ENCODE measurements around the gene FAR2. TPM values are rescaled to one million over a fixed set of nuclear protein-coding genes. Genes with fewer than 3 reads are reported as not detected.

FAR2 gene
- total RNA-seq, 1 donor: 10.5 TPM

GRCh38 chr12:29343022-29343799 lies 194.1 kb downstream of the FAR2 start:
- H3K9me3 ChIP-seq (ENCODE audit: low read depth, low read length): no peaks in the 10 kb centered on the region
- no peak overlapping the region for H2AFZ ChIP-seq (ENCODE audit: low read length)
- H4K20me1 ChIP-seq (ENCODE audit: insufficient read depth, low read length): no peaks in the 10 kb centered on the region
- no peak for DNase-seq (ENCODE audit: insufficient read length, low spot score, missing footprints)
- no peak overlapping the region for H3K4me3 ChIP-seq (ENCODE audit: insufficient read depth, low read length)
- TF ChIP-seq, protein P1, sequence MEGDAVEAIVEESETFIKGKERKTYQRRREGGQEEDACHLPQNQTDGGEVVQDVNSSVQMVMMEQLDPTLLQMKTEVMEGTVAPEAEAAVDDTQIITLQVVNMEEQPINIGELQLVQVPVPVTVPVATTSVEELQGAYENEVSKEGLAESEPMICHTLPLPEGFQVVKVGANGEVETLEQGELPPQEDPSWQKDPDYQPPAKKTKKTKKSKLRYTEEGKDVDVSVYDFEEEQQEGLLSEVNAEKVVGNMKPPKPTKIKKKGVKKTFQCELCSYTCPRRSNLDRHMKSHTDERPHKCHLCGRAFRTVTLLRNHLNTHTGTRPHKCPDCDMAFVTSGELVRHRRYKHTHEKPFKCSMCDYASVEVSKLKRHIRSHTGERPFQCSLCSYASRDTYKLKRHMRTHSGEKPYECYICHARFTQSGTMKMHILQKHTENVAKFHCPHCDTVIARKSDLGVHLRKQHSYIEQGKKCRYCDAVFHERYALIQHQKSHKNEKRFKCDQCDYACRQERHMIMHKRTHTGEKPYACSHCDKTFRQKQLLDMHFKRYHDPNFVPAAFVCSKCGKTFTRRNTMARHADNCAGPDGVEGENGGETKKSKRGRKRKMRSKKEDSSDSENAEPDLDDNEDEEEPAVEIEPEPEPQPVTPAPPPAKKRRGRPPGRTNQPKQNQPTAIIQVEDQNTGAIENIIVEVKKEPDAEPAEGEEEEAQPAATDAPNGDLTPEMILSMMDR (IDR thresholded peaks at IDR 0.05; ENCODE audit: extremely low read depth, low read depth, low read length): no peak
- no peak overlapping the region for H3K27ac ChIP-seq (ENCODE audit: low read depth, low read length)
- H3K4me1 ChIP-seq (ENCODE audit: insufficient read depth, low read length): no peaks in the 10 kb centered on the region
- no peak overlapping the region for H3K4me2 ChIP-seq (ENCODE audit: insufficient read depth, low read length)
- no peaks in the 10 kb centered on the region for H3K79me2 ChIP-seq (ENCODE audit: insufficient read depth, low read length)
- no peaks in the 10 kb centered on the region for H3K27me3 ChIP-seq (ENCODE audit: insufficient read depth, low read length)
- H3K36me3 ChIP-seq (ENCODE audit: insufficient read depth, low read length): peaks cover 28% of the 10 kb centered on the region

GRCh38 chr12:29346769-29347421 lies 197.8 kb downstream of the FAR2 start:
- Histone ChIP-seq H3K4me3 (ENCODE audit: insufficient read depth, low read length) (no peak overlapping the region), H3K9me3 (ENCODE audit: low read depth, low read length) (no peaks in the 10 kb centered on the region), H2AFZ (ENCODE audit: low read length) (no peak overlapping the region), H3K27ac (ENCODE audit: low read depth, low read length) (no peak overlapping the region), H3K79me2 (ENCODE audit: insufficient read depth, low read length) (no peaks in the 10 kb centered on the region), H3K4me1 (ENCODE audit: insufficient read depth, low read length) (no peaks in the 10 kb centered on the region), H4K20me1 (ENCODE audit: insufficient read depth, low read length) (no peaks in the 10 kb centered on the region), H3K4me2 (ENCODE audit: insufficient read depth, low read length) (no peak overlapping the region), H3K36me3 (ENCODE audit: insufficient read depth, low read length) (peaks cover 20% of the 10 kb centered on the region), H3K27me3 (ENCODE audit: insufficient read depth, low read length) (no peaks in the 10 kb centered on the region)
- DNase-seq (ENCODE audit: insufficient read length, low spot score, missing footprints): no peak
- TF ChIP-seq, protein P1 (IDR thresholded peaks at IDR 0.05; ENCODE audit: extremely low read depth, low read depth, low read length): no peak

DNA sequence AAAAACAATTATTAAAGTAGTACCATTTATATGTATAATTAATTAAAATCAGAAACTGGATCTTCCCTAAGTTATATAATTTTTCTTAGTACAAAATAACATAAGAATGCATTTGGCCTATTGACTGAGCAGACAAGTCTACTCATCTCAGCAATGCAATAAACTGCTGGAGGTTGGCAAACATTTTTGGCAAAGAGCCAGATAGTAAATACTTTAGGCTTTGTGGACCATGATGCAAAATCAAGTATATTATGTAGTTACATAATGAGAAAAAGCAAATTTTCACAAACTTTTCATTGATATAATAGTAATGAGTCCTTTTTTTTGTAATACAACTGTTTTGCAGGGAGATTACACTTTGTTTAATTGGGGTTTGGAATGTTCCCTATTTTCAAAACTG lies 201.0 kb downstream of the FAR2 start:
- no peaks in the 10 kb centered on the region for H3K79me2 ChIP-seq (ENCODE audit: insufficient read depth, low read length)
- H3K4me2 ChIP-seq (ENCODE audit: insufficient read depth, low read length): no peak overlapping the region
- H3K36me3 ChIP-seq (ENCODE audit: insufficient read depth, low read length): peaks cover 7% of the 10 kb centered on the region
- DNase-seq (ENCODE audit: insufficient read length, low spot score, missing footprints): no peak
- no peak overlapping the region for H2AFZ ChIP-seq (ENCODE audit: low read length)
- H3K27me3 ChIP-seq (ENCODE audit: insufficient read depth, low read length): no peaks in the 10 kb centered on the region
- no peak overlapping the region for H3K27ac ChIP-seq (ENCODE audit: low read depth, low read length)
- no peaks in the 10 kb centered on the region for H4K20me1 ChIP-seq (ENCODE audit: insufficient read depth, low read length)
- H3K4me1 ChIP-seq (ENCODE audit: insufficient read depth, low read length): no peaks in the 10 kb centered on the region
- H3K4me3 ChIP-seq (ENCODE audit: insufficient read depth, low read length): no peak overlapping the region
- TF ChIP-seq, protein P1 (IDR thresholded peaks at IDR 0.05; ENCODE audit: extremely low read depth, low read depth, low read length): no peak
- no peaks in the 10 kb centered on the region for H3K9me3 ChIP-seq (ENCODE audit: low read depth, low read length)

DNA sequence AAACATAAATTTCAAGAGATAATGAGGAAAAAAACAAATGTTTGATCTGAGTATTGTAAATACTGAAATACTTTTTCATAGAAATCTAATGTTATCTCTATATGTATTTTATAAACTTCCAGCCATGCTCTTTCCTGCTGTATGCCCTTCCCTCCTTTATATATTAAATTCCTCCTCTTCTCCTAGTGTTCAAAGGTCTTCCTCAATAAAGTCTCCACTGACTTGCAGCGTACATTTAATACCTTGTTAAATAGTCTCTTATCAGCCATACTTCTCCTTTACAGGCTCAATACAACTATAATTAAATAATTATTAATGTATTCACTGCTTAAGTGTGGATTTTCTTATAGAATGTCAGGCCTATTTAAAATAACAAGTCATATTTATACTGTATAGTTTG lies 205.9 kb downstream of the FAR2 start:
- Histone ChIP-seq H3K9me3 (ENCODE audit: low read depth, low read length) (no peaks in the 10 kb centered on the region), H2AFZ (ENCODE audit: low read length) (no peak overlapping the region), H3K4me1 (ENCODE audit: insufficient read depth, low read length) (no peaks in the 10 kb centered on the region), H4K20me1 (ENCODE audit: insufficient read depth, low read length) (no peaks in the 10 kb centered on the region), H3K36me3 (ENCODE audit: insufficient read depth, low read length) (no peaks in the 10 kb centered on the region), H3K27me3 (ENCODE audit: insufficient read depth, low read length) (no peaks in the 10 kb centered on the region), H3K4me3 (ENCODE audit: insufficient read depth, low read length) (no peak overlapping the region), H3K79me2 (ENCODE audit: insufficient read depth, low read length) (no peaks in the 10 kb centered on the region), H3K4me2 (ENCODE audit: insufficient read depth, low read length) (no peak overlapping the region), H3K27ac (ENCODE audit: low read depth, low read length) (no peak overlapping the region)
- TF ChIP-seq, protein P1 (IDR thresholded peaks at IDR 0.05; ENCODE audit: extremely low read depth, low read depth, low read length): no peak
- no peak for DNase-seq (ENCODE audit: insufficient read length, low spot score, missing footprints)
